ENCODE measurements around the gene UBXN11.
"Not testable (repeated sequence)": the region's sequence is repeated elsewhere in the genome, so short reads cannot be mapped to it uniquely, and the experiment has no call there.

UBXN11 gene

DNA sequence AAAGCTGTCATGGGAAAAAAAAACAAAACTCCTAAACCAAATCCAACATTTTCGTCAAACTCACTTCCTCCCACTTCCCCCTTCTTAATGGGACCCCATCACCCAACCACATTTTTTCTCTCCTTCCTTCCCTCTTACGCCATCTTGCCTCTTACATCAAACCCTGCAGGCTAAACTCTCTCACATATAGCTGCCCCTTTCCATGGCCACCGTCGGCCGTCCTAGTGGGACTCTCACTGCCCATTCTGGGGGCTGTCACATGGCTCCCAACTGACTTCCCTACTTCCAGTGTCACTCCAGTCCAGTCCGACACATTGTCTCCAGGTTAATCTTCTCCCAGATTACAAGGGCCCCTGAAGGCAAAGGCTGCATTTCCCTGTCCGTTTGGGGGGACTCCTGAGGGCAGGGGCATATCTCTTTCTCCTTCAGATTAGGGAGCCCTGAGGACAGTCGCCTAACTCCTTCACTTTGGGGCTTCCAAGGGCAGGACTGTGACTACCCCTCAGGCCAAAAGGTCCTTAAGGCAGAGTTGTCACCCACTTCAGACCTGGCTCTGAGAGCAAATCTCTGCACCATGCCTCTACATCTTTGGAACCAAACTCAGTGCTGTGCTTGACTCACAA is 658 bp downstream of the UBXN11 start:
- DNase-seq = no peak

- no peak for DNase-seq
Observed at GRCh38 chr1:26302733-26303405, 3.6 kb downstream of the UBXN11 start.

GRCh38 chr1:26300578-26301275 is 5.7 kb downstream of the UBXN11 start:
- DNase-seq = no peak

GRCh38 chr1:26297791-26298124 is 8.7 kb downstream of the UBXN11 start:
- no peak for DNase-seq

DNA sequence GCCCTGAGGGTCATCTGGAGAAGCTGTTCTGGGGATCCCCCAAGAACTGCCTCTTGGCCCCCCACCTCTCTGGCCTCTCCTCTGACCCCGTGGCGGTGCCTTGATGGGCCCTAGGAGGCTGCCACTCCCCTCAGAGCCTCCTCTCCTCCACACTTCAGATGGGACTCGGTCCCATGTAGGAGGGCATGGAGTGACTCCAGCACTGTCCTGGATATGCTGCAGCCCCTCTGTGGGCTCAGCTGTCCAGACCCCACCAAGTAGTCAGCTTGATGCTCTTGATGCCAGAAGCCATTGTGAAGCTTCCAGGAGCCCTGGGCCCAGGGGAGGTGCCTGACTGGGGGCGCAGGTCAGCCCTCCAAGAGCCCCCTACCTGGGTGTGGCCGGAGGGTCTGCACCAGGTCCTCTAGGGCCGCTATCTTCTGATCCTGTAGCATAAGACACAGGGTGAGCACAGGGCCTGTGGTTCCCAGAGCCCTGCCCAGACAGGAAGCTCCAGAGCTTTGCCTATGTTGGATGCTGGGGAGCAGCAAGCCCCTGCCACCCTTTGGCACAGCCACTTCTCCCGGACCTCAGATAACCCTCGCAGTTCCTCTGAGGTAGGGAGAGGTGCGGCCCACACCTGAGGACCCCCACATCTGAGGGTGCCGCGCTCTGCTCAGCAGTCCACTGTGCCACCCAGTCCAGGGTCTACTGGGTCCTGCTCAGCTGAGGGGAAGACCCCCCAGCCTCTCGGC is 9.2 kb downstream of the UBXN11 start:
- DNase-seq = no peak

DNA sequence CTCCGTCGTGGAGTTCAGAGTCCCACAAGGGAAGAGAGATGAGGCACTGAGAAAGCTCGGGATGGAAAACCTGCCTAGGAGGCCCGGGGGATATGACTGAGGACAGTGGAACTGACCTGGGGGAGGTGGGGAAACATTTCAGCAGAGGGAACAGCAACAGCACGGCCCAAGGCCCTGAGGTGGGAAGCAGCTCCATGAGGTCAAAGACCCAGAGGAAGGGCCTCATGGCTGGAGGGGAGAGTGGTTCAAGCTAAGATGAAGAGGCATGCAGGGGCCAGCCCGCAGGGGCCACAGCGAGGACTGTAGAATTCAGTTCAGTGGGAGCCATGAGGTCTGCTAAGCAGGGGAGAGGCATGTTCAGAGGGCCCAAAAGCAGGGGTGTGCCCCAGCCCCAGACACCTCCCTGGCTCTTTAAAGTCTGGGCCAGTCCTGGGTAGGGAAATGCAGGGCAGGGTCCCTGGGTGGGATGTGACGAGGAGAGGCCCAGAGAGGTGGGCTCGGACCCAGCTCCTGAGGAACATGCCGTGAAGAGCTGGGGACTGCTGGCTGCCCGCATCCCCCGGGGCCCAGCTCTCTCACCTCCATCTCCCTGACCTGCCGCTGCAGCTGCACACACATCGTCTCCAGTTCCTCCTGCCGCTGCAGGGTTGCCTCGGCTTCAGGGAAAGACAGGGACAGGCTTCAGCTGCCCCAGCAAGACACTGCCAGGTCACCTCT is 9.9 kb downstream of the UBXN11 start:
- no peak for DNase-seq

DNA sequence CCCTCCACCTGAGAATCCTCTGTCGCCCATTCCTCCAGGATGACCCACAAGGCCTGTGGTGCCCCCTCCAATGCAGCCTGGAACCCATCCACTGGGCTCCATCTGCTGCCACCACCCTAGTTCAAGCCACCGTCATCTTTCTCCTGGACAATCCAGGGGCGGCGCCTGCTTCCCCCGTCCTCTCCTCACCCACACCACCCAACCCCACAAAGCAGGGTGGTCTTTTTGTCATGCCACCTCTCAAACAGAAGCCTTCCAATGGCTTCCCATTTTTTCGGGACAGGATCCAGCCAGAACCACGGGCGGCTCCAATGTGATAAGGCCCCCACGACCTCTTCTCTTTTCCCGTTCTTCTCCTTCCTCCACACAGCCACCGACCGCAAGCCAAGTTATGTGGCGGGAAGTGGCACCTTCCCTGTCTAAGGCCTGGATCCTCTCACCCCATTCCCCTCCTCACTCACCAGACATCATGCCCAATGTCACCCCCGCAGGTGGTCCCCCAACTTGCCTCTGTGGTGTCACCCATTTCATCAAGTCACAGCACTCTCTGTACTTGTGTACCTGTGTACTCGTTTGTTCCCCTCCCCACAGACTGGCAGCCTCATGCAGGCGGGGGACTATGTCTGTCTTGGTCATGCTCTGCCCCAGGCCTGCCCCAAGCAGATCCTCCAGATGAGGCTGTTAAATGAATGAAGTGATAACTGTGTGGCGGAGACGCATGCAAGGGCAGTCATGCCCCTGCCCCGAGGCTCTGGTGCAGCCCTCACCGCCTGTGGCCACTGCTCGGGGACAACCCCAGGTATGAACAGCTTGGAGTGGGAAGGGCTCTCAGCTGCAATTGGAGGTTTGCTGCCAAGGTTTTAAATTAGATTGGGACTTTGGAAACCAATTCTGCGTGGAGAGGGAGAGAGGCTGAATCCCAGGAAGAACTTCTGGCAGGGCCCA is 11.0 kb downstream of the UBXN11 start:
- no peak for DNase-seq

DNA sequence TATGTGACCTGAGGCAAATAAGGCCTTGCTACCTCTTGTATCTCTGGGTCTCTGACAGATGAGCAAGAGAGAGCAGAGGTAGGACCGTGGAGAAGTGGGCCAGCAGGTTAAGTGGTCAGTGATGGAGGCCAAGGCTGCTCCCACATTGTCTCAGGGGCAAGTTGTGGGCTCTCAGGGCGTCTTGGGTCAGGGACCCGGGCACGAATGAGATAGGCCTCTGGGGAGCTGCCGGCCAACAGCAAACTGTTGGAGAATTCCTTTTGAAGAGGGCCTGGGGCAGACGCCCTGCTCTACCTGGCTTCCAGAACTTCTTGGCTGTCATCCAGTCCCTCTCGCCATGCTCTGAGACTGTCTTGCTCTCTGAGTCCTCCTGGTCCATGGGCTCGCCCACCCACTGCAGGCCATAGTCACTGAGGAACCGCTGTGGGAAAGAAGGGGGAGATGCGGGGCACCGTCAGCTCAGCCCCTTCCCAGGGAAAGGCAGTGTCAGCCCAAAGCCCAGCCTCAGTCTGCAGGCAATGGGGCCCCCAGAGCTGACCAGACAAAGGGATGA is 12.4 kb downstream of the UBXN11 start:
- DNase-seq = no peak

DNA sequence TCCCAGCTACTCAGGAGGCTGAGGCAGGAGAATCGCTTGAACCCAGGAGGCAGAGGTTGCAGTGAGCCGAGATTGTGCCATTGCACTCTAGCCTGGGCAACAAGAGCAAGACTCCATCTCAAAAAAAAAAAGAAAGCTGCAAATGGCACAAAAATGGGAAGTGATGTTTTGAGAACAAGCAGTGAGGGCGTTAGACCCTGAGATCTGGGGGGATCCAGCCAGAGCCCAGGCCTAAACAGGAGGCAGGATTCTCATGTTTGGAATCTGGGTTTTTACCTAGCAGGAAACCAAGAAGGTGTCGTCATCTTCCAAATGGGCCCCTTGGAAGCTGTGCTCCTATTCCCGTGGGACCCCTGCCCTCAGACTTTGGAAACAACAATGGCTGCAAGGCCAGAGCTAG is 13.7 kb downstream of the UBXN11 start:
- DNase-seq = not testable (repeated sequence)

DNA sequence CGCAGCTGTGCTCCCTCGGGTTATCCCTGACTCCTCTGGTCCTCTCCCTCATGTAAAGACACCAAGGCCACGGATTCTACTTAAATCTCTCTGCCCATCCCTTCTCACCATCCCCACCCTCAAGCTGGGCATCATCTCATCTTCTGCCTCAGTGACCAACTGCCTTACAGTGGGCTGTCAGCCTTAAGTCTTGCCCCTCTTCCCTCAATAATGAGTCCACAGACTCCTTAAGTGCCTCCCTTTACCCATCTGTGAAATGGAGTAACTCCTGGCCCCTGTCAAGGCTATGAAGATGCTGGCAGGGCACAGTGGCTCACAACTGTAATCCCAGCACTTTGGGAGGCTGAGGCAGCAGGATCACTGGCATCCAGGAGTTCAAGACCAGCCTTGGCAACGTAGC is 14.5 kb downstream of the UBXN11 start:
- DNase-seq = no peak

DNA sequence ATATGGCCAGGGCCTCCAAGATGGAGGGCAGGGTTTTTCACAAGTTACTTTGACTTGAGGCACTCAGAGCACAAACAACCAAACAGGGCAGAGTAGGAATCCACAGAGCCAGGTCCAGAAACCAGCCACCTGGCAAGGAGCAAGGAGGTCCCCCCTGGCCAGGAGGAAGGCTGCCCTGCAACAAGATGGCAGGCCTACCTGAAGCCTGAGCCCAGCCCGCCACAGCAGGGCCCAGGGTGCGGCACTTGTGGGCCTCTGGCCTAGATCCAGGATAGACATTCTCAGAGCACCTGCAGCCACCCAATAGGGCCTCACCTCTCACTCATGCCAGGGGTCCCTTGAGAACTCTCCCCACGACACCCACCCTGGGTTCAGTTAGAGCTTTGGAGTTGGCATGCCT is 15.0 kb downstream of the UBXN11 start:
- no peak for DNase-seq

DNA sequence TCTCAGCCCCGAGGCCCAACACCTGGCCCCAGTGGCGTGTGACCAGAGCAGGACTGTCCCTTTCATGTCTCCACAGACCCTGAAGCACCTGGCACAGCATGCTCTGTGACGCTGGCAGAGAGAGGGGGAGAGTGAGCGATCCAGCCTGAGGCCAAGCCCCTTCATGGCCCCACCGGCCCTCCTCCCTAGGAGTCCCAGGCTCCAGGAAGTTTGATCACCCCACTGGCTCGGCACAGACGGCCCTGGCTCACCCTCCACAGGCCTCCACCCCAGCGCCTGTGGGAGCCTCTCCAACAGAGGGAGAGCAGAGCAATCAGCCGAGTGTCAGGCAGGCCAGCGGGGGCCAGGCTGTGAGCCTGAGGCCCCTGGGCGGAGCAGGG is 15.6 kb downstream of the UBXN11 start:
- no peak for DNase-seq

DNA sequence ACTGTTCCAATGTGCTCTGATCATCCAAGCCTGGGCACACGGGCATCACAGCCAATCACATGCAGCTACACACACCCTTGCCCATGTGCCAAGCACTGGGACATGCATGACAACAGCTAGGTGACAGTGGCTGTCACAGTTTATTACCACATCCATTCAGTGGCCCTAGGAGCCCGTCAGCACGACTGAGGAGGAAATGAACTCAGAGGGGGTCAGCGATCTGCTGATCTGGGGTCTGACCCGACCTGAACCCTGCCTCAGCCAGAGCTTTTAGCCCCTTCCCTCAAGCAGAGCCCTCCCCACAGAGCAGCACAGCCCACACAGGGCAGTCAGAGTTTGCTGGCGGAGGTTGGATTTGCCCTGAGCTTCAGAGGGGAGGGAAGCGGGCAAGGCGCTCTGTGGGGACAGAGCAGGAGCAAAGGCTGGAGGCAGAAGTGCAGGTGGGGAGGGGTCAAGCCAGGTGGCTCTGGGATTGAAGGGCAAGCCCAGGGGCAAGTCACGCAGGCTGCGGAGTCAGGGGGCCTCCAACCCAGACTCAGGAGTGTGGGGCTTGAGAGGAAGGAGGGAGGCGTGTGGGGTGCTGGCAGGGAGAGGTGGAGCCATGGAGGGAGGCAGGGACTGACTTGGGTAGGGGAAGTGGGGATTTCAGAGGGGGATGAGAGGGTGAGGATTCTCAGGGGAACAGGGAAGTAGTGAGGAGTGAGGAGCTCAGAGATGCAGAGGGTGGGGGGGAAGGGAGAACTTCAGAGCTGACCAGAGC is 16.1 kb downstream of the UBXN11 start:
- DNase-seq = no peak

GRCh38 chr1:26289158-26290059 is 17.0 kb downstream of the UBXN11 start:
- DNase-seq = no peak

- no peak for DNase-seq
Observed at GRCh38 chr1:26288311-26288941, 18.0 kb downstream of the UBXN11 start.

- DNase-seq = no peak
Observed at GRCh38 chr1:26287811-26288210, 18.6 kb downstream of the UBXN11 start.

- no peak for DNase-seq
Observed at GRCh38 chr1:26287033-26287711, 19.3 kb downstream of the UBXN11 start.

DNA sequence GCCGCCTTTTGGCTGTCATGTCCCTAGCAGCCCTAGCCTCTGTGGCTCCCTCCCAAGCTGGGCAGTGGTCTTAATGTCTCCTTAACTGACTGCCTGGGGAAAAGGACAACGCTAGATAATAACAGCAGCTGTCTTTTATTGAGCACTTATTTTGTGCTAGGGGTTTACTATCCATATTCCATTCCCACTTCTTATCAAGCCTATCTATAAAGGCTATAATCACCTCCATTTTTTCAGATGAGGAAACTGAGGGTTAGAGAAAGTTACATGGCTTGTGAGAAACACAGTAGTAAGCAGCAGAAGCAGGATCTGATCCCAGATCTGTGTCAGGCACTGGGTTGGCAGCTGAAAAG is 20.4 kb downstream of the UBXN11 start:
- DNase-seq = no peak
